Measurements from ENCODE around the gene MSI1.

The MSI1 gene

DNA sequence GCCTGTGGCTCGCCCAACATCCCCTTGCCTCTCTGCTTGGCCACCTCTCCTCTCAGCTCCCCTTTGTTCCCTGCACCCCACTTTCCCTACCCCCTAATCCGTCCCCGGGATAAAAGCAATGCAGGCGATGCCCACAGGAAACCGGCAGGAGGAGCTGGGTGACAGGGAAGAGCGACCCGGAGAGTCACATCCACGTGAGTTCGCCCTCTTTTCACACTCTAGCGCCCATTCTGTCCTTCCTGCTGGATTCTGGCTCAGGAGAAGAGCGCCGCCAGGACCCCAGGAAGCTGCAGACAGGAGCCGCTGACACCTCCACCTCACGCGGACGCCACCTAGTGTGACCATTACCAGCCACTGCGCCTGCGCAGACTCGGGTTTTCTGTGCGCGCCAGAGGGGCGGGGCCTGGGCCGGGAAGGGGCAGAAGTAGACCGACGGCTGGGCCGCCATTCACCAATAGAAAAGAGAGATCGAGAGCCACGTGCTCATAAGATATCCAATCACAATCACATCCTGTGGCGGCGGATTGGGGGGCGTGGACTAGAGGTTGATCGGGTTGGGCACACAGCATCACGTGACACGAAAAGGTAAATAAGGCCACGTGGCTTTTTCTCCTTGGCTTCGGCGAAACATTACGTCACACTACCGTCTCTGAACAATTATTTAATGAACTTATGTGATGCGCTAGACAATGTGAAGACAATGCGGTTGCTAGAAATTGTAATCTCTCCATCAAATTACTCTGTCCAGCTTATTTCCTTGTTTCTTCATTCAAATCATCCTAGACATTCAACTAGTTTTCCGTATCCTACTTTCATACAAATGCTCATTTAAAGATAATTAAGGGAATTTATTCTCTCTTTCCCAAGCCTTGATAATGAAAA is 51.5 kb downstream of the MSI1 start:
- peak; percentile 95 for DNase-seq

GRCh38 chr12:120316798-120317223 is 52.2 kb downstream of the MSI1 start:
- DNase-seq, result no peak

GRCh38 chr12:120314220-120314619 is 54.7 kb downstream of the MSI1 start:
- no peak for DNase-seq

GRCh38 chr12:120301962-120302815 is 66.8 kb downstream of the MSI1 start, which contains the start of gene SIRT4:
SIRT4 (plus strand) TSS chr12:120302321; CDS start chr12:120303562, 1,241 bp downstream.
- DNase-seq, result peak; percentile 49

GRCh38 chr12:120292661-120293531 is 76.1 kb downstream of the MSI1 start, which contains the start of gene RNU4-1:
RNU4-1 (minus strand) TSS chr12:120293237.
- DNase-seq, result peak; percentile 69

- DNase-seq, result no peak
These were observed 76.6 kb downstream of the MSI1 start for GRCh38 chr12:120292411-120292660.
